ENCODE data around the gene ANKRD9. TPM values are rescaled to one million over a fixed set of nuclear protein-coding genes. Genes with fewer than 3 reads are reported as not detected.

Gene ANKRD9
- total RNA-seq, 1 donor from 2014 or later: 34.6 TPM

DNA sequence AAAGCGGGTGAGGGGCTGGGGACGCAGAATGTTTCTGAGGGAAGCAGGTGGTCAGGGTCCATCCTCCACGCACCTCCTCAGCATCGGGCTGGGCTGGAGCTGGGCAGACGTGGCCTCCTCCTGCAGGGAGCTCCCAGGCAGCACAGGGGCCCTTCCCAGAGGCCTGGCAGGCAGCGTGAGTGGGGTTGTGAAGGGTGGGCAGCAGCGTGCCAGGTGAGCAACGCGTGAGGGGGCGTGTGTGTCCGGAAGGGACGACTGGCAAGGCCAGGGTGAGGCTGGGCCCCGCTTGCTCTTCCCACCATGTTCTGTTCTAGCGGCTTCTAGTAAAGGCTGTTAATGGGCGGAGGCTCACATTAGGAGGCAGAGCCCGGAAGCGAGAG is 17.1 kb downstream of the ANKRD9 start:
- Histone ChIP-seq H3K27ac (no peak overlapping the region), H3K27me3 (no peaks in the 10 kb centered on the region), H3K9me3 (no peaks in the 10 kb centered on the region), H3K36me3 (no peaks in the 10 kb centered on the region), H3K4me1 (no peaks in the 10 kb centered on the region), H3K4me3 (no peak overlapping the region)
- TF ChIP-seq, protein P1, sequence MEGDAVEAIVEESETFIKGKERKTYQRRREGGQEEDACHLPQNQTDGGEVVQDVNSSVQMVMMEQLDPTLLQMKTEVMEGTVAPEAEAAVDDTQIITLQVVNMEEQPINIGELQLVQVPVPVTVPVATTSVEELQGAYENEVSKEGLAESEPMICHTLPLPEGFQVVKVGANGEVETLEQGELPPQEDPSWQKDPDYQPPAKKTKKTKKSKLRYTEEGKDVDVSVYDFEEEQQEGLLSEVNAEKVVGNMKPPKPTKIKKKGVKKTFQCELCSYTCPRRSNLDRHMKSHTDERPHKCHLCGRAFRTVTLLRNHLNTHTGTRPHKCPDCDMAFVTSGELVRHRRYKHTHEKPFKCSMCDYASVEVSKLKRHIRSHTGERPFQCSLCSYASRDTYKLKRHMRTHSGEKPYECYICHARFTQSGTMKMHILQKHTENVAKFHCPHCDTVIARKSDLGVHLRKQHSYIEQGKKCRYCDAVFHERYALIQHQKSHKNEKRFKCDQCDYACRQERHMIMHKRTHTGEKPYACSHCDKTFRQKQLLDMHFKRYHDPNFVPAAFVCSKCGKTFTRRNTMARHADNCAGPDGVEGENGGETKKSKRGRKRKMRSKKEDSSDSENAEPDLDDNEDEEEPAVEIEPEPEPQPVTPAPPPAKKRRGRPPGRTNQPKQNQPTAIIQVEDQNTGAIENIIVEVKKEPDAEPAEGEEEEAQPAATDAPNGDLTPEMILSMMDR (IDR thresholded peaks at IDR 0.05): no peak
- TF ChIP-seq POLR2A (IDR thresholded peaks at IDR 0.05): no peak
- no peak for TF ChIP-seq POLR2AphosphoS5 (IDR thresholded peaks at IDR 0.05; ENCODE audit: insufficient read depth in 1 of 2, low read depth in 1 of 2)
- DNase-seq (ENCODE audit: extremely low spot score in 2 of 2): no peak
- intact Hi-C loops (cut with DNase I): no loop called here

DNA sequence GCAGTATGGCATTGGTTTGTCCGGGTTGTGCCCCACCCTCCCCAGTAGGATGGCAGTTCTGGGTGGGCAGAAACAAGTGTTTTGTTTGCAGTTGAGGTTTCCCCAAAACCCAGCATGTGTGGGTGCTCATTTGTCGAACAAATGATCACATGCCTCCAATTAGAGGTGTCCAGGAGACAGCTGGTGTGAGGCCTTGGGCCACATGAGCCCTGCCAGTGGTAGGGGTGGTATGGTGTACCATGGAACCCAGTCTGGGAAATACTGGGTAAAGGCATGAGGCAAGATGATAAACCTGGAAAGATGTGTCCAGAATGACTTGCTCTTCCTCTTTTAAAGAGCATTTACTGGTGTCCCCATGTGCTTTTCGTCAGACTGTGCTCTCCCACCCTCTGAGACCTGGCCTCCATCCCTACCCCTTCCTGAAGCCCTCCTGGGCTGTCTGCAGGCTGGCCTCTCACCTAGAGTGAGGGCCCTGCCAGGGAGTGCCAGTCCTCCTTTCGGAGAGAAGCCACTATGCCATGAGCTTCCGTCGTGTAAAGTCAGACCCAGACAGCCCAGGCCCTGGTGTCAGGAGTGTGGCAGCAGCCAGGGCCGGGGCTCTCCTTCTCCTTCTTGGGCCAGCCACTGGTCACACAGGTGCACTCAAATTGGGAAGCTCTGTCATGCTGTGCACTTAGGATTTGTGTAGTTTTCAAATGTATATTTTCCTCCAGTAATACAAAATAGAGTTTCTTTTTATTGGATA is 17.6 kb downstream of the ANKRD9 start:
- intact Hi-C loops (cut with DNase I): no loop called here
- Histone ChIP-seq H3K9me3 (no peaks in the 10 kb centered on the region), H3K27me3 (no peaks in the 10 kb centered on the region), H3K36me3 (no peaks in the 10 kb centered on the region), H3K27ac (no peak overlapping the region), H3K4me3 (no peak overlapping the region), H3K4me1 (no peaks in the 10 kb centered on the region)
- no peak for DNase-seq (ENCODE audit: extremely low spot score in 2 of 2)
- no peak for TF ChIP-seq POLR2A (IDR thresholded peaks at IDR 0.05)
- TF ChIP-seq, protein P1 (IDR thresholded peaks at IDR 0.05): no peak
- no peak for TF ChIP-seq POLR2AphosphoS5 (IDR thresholded peaks at IDR 0.05; ENCODE audit: insufficient read depth in 1 of 2, low read depth in 1 of 2)

DNA sequence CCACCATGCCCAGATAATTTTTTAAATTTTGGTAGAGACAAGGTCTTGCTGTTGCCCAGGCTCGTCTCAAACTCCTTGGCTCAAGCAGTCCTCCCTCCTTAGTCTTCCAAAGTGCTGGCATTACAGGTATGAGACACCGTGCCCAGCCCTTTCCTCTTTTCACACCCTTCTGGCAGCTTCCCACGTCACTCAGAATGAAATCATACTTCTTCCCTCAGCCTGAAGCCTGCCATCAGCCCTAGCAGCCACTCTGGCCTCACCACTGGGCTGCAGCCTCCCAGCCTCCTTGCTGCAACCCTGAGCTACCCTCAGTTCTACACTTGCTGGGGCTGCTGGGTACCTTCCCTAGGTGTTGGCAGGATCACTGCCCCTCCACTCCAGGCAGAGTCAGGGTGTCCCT is 18.2 kb downstream of the ANKRD9 start:
- TF ChIP-seq POLR2A (IDR thresholded peaks at IDR 0.05): no peak
- TF ChIP-seq POLR2AphosphoS5 (IDR thresholded peaks at IDR 0.05; ENCODE audit: insufficient read depth in 1 of 2, low read depth in 1 of 2): no peak
- TF ChIP-seq, protein P1 (IDR thresholded peaks at IDR 0.05): no peak
- intact Hi-C loops (cut with DNase I): no loop called here
- no peaks in the 10 kb centered on the region for H3K36me3 ChIP-seq
- no peaks in the 10 kb centered on the region for H3K27me3 ChIP-seq
- H3K4me3 ChIP-seq: no peak overlapping the region
- no peaks in the 10 kb centered on the region for H3K4me1 ChIP-seq
- H3K9me3 ChIP-seq: no peaks in the 10 kb centered on the region
- H3K27ac ChIP-seq: no peak overlapping the region
- DNase-seq (ENCODE audit: extremely low spot score in 2 of 2): no peak

DNA sequence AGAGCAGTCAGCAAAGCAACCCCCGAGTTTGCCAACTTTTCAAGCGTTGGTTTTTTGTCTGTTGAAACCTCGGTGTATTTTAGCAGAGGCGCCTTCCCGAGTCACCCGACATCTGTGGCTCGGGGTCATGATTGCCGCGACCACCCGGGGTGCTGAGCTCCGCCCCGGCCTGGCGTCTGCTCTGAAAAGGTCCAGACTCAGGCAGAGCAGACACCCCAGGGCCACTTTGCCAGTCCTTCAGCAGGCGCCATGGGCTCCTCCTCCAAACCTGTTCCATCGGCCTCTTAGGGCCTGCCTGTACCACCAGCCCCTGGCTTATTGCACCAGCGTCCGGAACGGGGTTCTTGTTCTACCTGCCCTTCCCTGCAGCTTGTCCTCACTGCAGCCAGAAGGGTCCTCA is 19.1 kb downstream of the ANKRD9 start:
- Histone ChIP-seq H3K27me3 (no peaks in the 10 kb centered on the region), H3K4me1 (no peaks in the 10 kb centered on the region), H3K36me3 (no peaks in the 10 kb centered on the region), H3K27ac (no peak overlapping the region), H3K9me3 (no peaks in the 10 kb centered on the region), H3K4me3 (no peak overlapping the region)
- no peak for DNase-seq (ENCODE audit: extremely low spot score in 2 of 2)
- intact Hi-C loops (cut with DNase I): no loop called here
- no peak for TF ChIP-seq POLR2A (IDR thresholded peaks at IDR 0.05)
- TF ChIP-seq POLR2AphosphoS5 (IDR thresholded peaks at IDR 0.05; ENCODE audit: insufficient read depth in 1 of 2, low read depth in 1 of 2): no peak

DNA sequence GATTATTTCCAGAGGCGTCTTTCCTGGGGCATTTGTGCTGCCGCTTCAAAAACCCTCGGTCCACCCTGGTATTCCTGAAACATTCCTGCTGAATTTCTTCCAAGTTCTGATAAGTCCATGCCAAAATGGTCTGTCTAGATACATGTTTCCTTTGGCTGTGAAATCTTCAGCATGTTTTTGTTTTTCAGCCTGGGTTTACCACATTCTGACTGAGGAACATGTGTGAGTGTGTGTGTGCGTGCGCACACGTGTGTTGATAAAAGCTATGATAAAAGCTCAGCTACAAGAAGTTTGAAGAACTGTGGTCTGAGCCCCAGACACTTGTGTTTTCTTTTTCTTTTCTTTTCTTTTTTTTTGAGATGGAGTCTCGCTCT is 22.4 kb downstream of the ANKRD9 start:
- Histone ChIP-seq H3K27me3 (no peaks in the 10 kb centered on the region), H3K4me1 (no peaks in the 10 kb centered on the region), H3K36me3 (no peaks in the 10 kb centered on the region), H3K4me3 (no peak overlapping the region), H3K27ac (no peak overlapping the region), H3K9me3 (no peaks in the 10 kb centered on the region)
- intact Hi-C loops (cut with DNase I): no loop called here
- TF ChIP-seq, protein P1 (IDR thresholded peaks at IDR 0.05): no peak
- no peak for TF ChIP-seq POLR2A (IDR thresholded peaks at IDR 0.05)
- no peak for TF ChIP-seq POLR2AphosphoS5 (IDR thresholded peaks at IDR 0.05; ENCODE audit: insufficient read depth in 1 of 2, low read depth in 1 of 2)
- DNase-seq (ENCODE audit: extremely low spot score in 2 of 2): no peak
